Mesangial cell (primary cell): ENCODE data around the gene OXGR1. TPM values are rescaled to one million over a fixed set of nuclear protein-coding genes. Genes with fewer than 3 reads are reported as not detected.

Experiments
- total RNA-seq: library from RNA; depleted of rRNA; stranded (reverse); fragments of >200 nt; gene quantifications from 2 replicates; pipeline ENCODE4 v1.2.3, GENCODE V29; 2015

OXGR1 gene
- total RNA-seq = 0.16 and 0.51 TPM in 2 replicates

DNA sequence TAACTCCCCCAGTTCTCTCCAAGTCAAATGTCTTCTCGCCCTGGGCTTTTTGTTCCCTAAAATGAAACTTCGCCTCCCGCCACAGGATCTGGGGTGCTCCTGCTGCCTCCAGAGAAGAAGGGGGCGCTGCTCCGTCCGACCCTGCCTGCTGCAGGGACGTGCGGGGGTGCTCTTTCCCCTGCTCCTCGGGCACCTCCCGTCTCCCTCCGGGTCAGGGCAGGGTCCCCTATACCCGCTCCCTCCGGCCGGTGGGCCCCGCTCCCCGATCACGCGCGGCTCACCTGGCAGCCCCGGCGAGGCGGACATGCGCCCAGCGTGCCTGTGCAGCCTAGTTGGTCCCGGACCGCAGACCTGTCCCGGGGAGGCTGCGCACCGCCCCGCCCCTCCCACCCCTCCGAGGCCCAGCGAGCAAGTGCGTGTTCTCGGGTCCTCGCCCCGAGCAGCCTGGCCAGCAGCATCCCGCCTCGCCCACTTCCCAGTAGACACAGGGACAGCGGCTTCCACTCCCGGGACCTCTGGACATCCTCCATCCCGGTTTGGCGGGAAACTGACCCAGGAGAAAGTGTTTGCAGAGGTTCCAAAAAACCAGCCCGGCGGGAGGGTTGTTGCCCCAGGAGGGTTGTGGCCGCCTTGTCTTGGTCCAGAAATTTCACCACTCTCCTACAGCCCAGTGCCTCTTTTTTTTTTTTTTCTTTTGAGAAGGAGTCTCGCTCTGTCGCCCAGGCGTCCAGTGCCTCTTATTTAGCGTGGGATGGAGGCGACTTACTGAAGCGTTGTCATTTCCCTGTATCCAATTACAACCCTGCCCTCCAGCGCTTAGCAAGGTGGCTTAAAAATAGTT lies at the start of gene OXGR1:
OXGR1 (minus strand) TSS at position 460 of the 841 bp plus-strand sequence. CDS start 6,717 bp downstream, outside the sequence.

Other genes with a start within 250 kb of the OXGR1 start
- gene MBNL2, start 227.9 kb upstream of the OXGR1 start, total RNA-seq = 41.8 and 44.2 TPM in 2 replicates